Left ventricle myocardium inferior (tissue), 1 donor: ENCODE results near the gene KIAA0232. TPM values are rescaled to one million over a fixed set of nuclear protein-coding genes. Genes with fewer than 3 reads are reported as not detected.

Experiments used
- DNase-seq: peaks from one replicate; pipeline ENCODE4 v3.0.0-alpha.2; 2020
- H3K27ac ChIP-seq: fragments of 200-600 bp; replicated peaks from 2 replicates; pipeline ENCODE4 v1.8.0; 2021
- H3K27me3 ChIP-seq: fragments of 200-600 bp; 2 replicates; pipeline ENCODE4 v1.8.0; 2021; ENCODE audit warnings: low read depth
- H3K36me3 ChIP-seq: fragments of 200-600 bp; 2 replicates; pipeline ENCODE4 v1.8.0; 2021
- H3K4me1 ChIP-seq: fragments of 200-600 bp; 2 replicates; pipeline ENCODE4 v1.8.0; 2021
- H3K4me3 ChIP-seq: fragments of 200-600 bp; 2 replicates; pipeline ENCODE4 v1.8.0; 2021; ENCODE audit warnings: mild to moderate bottlenecking, moderate library complexity
- H3K9me3 ChIP-seq: fragments of 200-600 bp; replicated peaks from 2 replicates; pipeline ENCODE4 v1.8.0; 2021
- CTCF ChIP-seq: fragments of 200-600 bp; IDR thresholded peaks from 2 replicates; pipeline ENCODE4 v1.8.0; 2021; ENCODE audit warnings: antibody characterized with exemption, mild to moderate bottlenecking, borderline replicate concordance
- intact Hi-C: fragments of 100-400 bp; cut with micrococcal nuclease; formaldehyde crosslinking; loops from one replicate; pipeline ENCODE4 v1.11.0; 2022
- total RNA-seq: library from RNA; stranded (reverse); fragmentation: NEBNext Ultra II Directional; extraction: Animal tissue kit (Norgen Biotek cat#: 25700); gene quantifications from one replicate; pipeline ENCODE4 v1.2.1, GENCODE V29; 2021
- donor health status: DM: no; HTN: yes; CAD: no; lungs with severe emphysema.

Gene KIAA0232
- total RNA-seq, 1 donor from 2014 or later, result 82.5 TPM

- H3K4me1 ChIP-seq, result peaks cover 45% of the 10 kb centered on the region
- TF ChIP-seq CTCF, result peak; percentile 47
- H3K27ac ChIP-seq, result peak overlapping the region; percentile 88
- no peaks in the 10 kb centered on the region for H3K27me3 ChIP-seq
- peaks cover 9% of the 10 kb centered on the region for H3K9me3 ChIP-seq
- peak; percentile 64 for DNase-seq
- H3K36me3 ChIP-seq, result peaks cover 34% of the 10 kb centered on the region
- peak overlapping the region; percentile 34 for H3K4me3 ChIP-seq
- intact Hi-C loops, result no loop called here
Measured at GRCh38 chr4:6885953-6886557, 103.5 kb downstream of the KIAA0232 start.

GRCh38 chr4:6886886-6887285 is 104.4 kb downstream of the KIAA0232 start:
- Histone ChIP-seq H3K4me1 (peaks cover 49% of the 10 kb centered on the region), H3K27ac (peak overlapping the region; percentile 88), H3K36me3 (peaks cover 26% of the 10 kb centered on the region), H3K9me3 (peaks cover 10% of the 10 kb centered on the region), H3K4me3 (no peak overlapping the region), H3K27me3 (no peaks in the 10 kb centered on the region)
- TF ChIP-seq CTCF, result no peak
- intact Hi-C loops, result no loop called here
- no peak for DNase-seq

GRCh38 chr4:6887591-6888371 is 105.3 kb downstream of the KIAA0232 start:
- DNase-seq, result peak; percentile 50
- Histone ChIP-seq H3K27ac (peak overlapping the region; percentile 8), H3K36me3 (peaks cover 17% of the 10 kb centered on the region), H3K9me3 (peaks cover 10% of the 10 kb centered on the region), H3K27me3 (no peaks in the 10 kb centered on the region), H3K4me1 (peaks cover 58% of the 10 kb centered on the region), H3K4me3 (no peak overlapping the region)
- TF ChIP-seq CTCF, result no peak
- intact Hi-C loops, result no loop called here

- Histone ChIP-seq H3K4me3 (no peak overlapping the region), H3K4me1 (peaks cover 60% of the 10 kb centered on the region), H3K9me3 (peaks cover 10% of the 10 kb centered on the region), H3K27me3 (no peaks in the 10 kb centered on the region), H3K36me3 (peaks cover 10% of the 10 kb centered on the region), H3K27ac (no peak overlapping the region)
- intact Hi-C loops, result no loop called here
- no peak for TF ChIP-seq CTCF
- DNase-seq, result no peak
Measured at GRCh38 chr4:6888506-6889071, 106.1 kb downstream of the KIAA0232 start.

- no peak for DNase-seq
- Histone ChIP-seq H3K9me3 (peaks cover 10% of the 10 kb centered on the region), H3K4me3 (no peak overlapping the region), H3K27me3 (no peaks in the 10 kb centered on the region), H3K27ac (no peak overlapping the region), H3K36me3 (peaks cover 4% of the 10 kb centered on the region), H3K4me1 (peaks cover 60% of the 10 kb centered on the region)
- intact Hi-C loops, result no loop called here
- TF ChIP-seq CTCF, result no peak
Measured at GRCh38 chr4:6889101-6889735, 106.7 kb downstream of the KIAA0232 start.
